Endothelial cell of umbilical vein (primary cell): ENCODE data around the gene ADRM1. TPM values are rescaled to one million over a fixed set of nuclear protein-coding genes. Genes with fewer than 3 reads are reported as not detected.

Experiments
- BruUV-seq: library from RNA; stranded (reverse); fragments of 400-500 nt; replicated peaks from 2 replicates; lab custom pipeline; 2021; lab: Mats Ljungman, UMichigan
- CTCF ChIA-PET: fragments of 300-600, 350-600 bp; sonication (Branson Sonifier 250); formaldehyde crosslinking; loops from one replicate; lab custom pipeline; 2021; ENCODE audit warnings: antibody characterized with exemption, inconsistent platforms; lab: Charles Lee
- POLR2A ChIA-PET: fragments of 300-600, 350-600 bp; sonication (Branson Sonifier 250); formaldehyde crosslinking; loops from one replicate; lab custom pipeline; 2021; ENCODE audit warnings: antibody characterized with exemption, inconsistent platforms; lab: Charles Lee
- DNase-seq: peaks from one replicate; pipeline ENCODE4 v3.0.0-alpha.2; 2011; ENCODE audit warnings: low read depth, low spot score
- FAIRE-seq: peaks from 2 replicates; lab custom pipeline; 2011; peaks lifted over from hg19 to GRCh38; lab: Jason Lieb, UNC
- H2AFZ ChIP-seq: 2 replicates; pipeline ENCODE4 v1.6.0; 2012; ENCODE audit warnings: low read depth, low read length, control low read depth, inconsistent platforms
- H3K27ac ChIP-seq: 2 replicates; pipeline ENCODE4 v1.5.1; 2011; ENCODE audit warnings: low read depth, mild to moderate bottlenecking, control low read depth, low read length, moderate library complexity; ENCODE audit not compliant: insufficient read depth
- H3K27me3 ChIP-seq, 2 experiments: 2 replicates each; pipeline versions ENCODE4 v1.6.0 to v1.6.1; 2011; ENCODE audit warnings: low read length in 2 of 2, mixed read lengths in 1 of 2; ENCODE audit not compliant: control insufficient read depth in 2 of 2, insufficient read depth in 2 of 2
- H3K36me3 ChIP-seq, 2 experiments: 2 replicates in 1 of 2; 3 replicates in 1 of 2; pipeline ENCODE4 v1.5.1; 2011; ENCODE audit warnings: low read length in 2 of 2, mild to moderate bottlenecking in 1 of 2, moderate library complexity in 1 of 2; ENCODE audit not compliant: control insufficient read depth in 2 of 2, insufficient read depth in 2 of 2; ENCODE audit errors: extremely low read depth in 1 of 2
- H3K4me1 ChIP-seq: 3 replicates; pipeline ENCODE4 v1.5.1; 2011; ENCODE audit warnings: mild to moderate bottlenecking, low read length; ENCODE audit not compliant: control insufficient read depth, insufficient read depth; ENCODE audit errors: extremely low read depth
- H3K4me2 ChIP-seq: 2 replicates; pipeline ENCODE4 v1.6.1; 2011; ENCODE audit warnings: low read length, control low read depth, mixed read lengths; ENCODE audit not compliant: insufficient read depth
- H3K4me3 ChIP-seq, 3 experiments: fragments of 200-600 bp in 1 of 3; sonication (generic), shearing (Covaris generic) in 1 of 3; replicated peaks in 1 of 3; 2 replicates each; pipeline ENCODE4 v1.5.1; 2011 to 2016; ENCODE audit warnings: control low read depth in 3 of 3, low read length in 3 of 3, mild to moderate bottlenecking in 2 of 3, inconsistent platforms in 1 of 3, low read depth in 1 of 3, moderate library complexity in 1 of 3; ENCODE audit not compliant: insufficient read depth in 1 of 3
- H3K79me2 ChIP-seq: 2 replicates; pipeline ENCODE4 v1.6.0; 2012; ENCODE audit warnings: low read length, inconsistent platforms; ENCODE audit not compliant: control insufficient read depth, insufficient read depth
- H3K9ac ChIP-seq: replicated peaks from 2 replicates; pipeline ENCODE3; 2011; ENCODE audit warnings: low read length, control low read depth; ENCODE audit not compliant: insufficient read depth; ENCODE audit errors: extremely low read depth
- H3K9me1 ChIP-seq: replicated peaks from 3 replicates; pipeline ENCODE4 v1.6.0; 2011; ENCODE audit warnings: mild to moderate bottlenecking, low read length; ENCODE audit not compliant: control insufficient read depth, insufficient read depth; ENCODE audit errors: extremely low read depth
- H3K9me3 ChIP-seq: replicated peaks from 2 replicates; pipeline ENCODE4 v1.5.1; 2012; ENCODE audit warnings: low read length, inconsistent platforms; ENCODE audit not compliant: control insufficient read depth, insufficient read depth
- H4K20me1 ChIP-seq: replicated peaks from 2 replicates; pipeline ENCODE3; 2011; ENCODE audit warnings: mild to moderate bottlenecking, low read length; ENCODE audit not compliant: control insufficient read depth, insufficient read depth; ENCODE audit errors: extremely low read depth
- FOS ChIP-seq: IDR thresholded peaks from 2 replicates; pipeline ENCODE4 v1.6.1; 2011; ENCODE audit warnings: mild to moderate bottlenecking, low read length, moderate library complexity, borderline replicate concordance; ENCODE audit not compliant: insufficient read depth
- GATA2 ChIP-seq: IDR thresholded peaks from 2 replicates; pipeline ENCODE4 v1.7.0; 2011; ENCODE audit warnings: low read depth, mild to moderate bottlenecking, moderate library complexity, mixed read lengths, low read length; ENCODE audit not compliant: insufficient read length, insufficient read depth
- JUN ChIP-seq: IDR thresholded peaks from 2 replicates; pipeline ENCODE4 v1.6.1; 2011; ENCODE audit warnings: borderline replicate concordance, low read depth; ENCODE audit not compliant: insufficient read length, insufficient read depth
- MAX ChIP-seq: IDR thresholded peaks from 2 replicates; pipeline ENCODE4 v1.6.1; 2011; ENCODE audit not compliant: insufficient read depth, insufficient read length
- MYC ChIP-seq: IDR thresholded peaks from one replicate; pipeline ENCODE4 v1.6.1; 2011; ENCODE audit warnings: mild to moderate bottlenecking, low read depth, low read length
- POLR2A ChIP-seq: IDR thresholded peaks from 2 replicates; pipeline ENCODE4 v1.6.1; 2012; ENCODE audit warnings: low read depth, mild to moderate bottlenecking, control low read depth, low read length
- dilution Hi-C: fragments of 300-500 bp; cut with MboI; formaldehyde crosslinking; loops from one replicate; pipeline ENCODE4 v1.15.0; 2019; ENCODE audit warnings: low sequenced_read_pairs; ENCODE audit not compliant: extremely low pct_ligation_motif_present
- intact Hi-C: fragments of 100-400 bp; cut with micrococcal nuclease; formaldehyde crosslinking; loops from one replicate; pipeline ENCODE4 v1.10.0; 2022
- microRNA-seq: library from miRNA; unstranded; fragments of <30 nt; microRNA quantifications from one replicate; pipeline ENCODE4 v1.2.0, GENCODE V29; 2021; ENCODE audit warnings: borderline number of aligned reads, borderline replicate concordance
- polyA plus RNA-seq, 4 experiments: library from polyadenylated mRNA; depleted of rRNA in 3 of 4; stranded (reverse) in 3 of 4; unstranded in 1 of 4; fragments of >200 nt; gene quantifications; 2 replicates each; pipeline versions ENCODE4 v1.2.1 to v1.2.3, GENCODE V29; 2011 to 2012; ENCODE audit warnings: missing spikeins in 1 of 4
- total RNA-seq: library from RNA; stranded (reverse); gene quantifications from 2 replicates; pipeline ENCODE4 v1.2.3, GENCODE V29; 2021

The ADRM1 gene
- total and polyA plus RNA-seq, 2 donors (not counting 3 experiments of a cell fraction or from before 2014, with no cell fraction given): 154 to 179 TPM

- dilution Hi-C loops: no loop called here
- no peaks in the 10 kb centered on the region for H3K36me3 ChIP-seq
- no peak for DNase-seq
- H3K9me1 ChIP-seq: no peaks in the 10 kb centered on the region
- TF ChIP-seq JUN (no peak), FOS (no peak), GATA2 (no peak), MAX (no peak), POLR2A (no peak), MYC (no peak)
- H3K9ac ChIP-seq: peak overlapping the region; percentile 8
- H3K4me3 ChIP-seq: no peak overlapping the region
- H3K79me2 ChIP-seq: peaks cover 67% of the 10 kb centered on the region
- H3K9me3 ChIP-seq: no peaks in the 10 kb centered on the region
- H3K4me2 ChIP-seq: peak overlapping the region; percentile 7
- ChIA-PET CTCF (interaction anchor here (1.7 to 5.0 kb wide), 4 partner anchors 11 to 56 kb away, joined by 3 to 50 read pairs (median 20); partner anchors contain the start of gene LAMA5), POLR2A (interaction anchor here (1.0 kb wide), 1 partner anchor 29 kb away, joined by 8 read pairs; the partner anchor contains the start of gene RPS21)
- intact Hi-C loops: loop anchor here (1.0 to 5.0 kb wide), 4 partner anchors 8 to 48 kb away; no protein-coding TSS in a partner anchor
- no peaks in the 10 kb centered on the region for H4K20me1 ChIP-seq
- no peaks in the 10 kb centered on the region for H3K27me3 ChIP-seq
- FAIRE-seq: no peak
- no TSS peak for BruUV-seq
- H3K4me1 ChIP-seq: peaks cover 53% of the 10 kb centered on the region
- no peak overlapping the region for H2AFZ ChIP-seq
- H3K27ac ChIP-seq: peak overlapping the region; percentile 89
Observed at GRCh38 chr20:62357681-62358080, 54.9 kb downstream of the ADRM1 start.

Small RNAs within 50 kb of the gene (microRNA-seq; reads per million reads assigned to microRNA genes)
- 1.2 reads per million for gene MIR4758

Other genes with a start within 250 kb of the ADRM1 start
- 15.2 and 19.5 TPM in 2 replicates for gene TAF4, start 237.1 kb upstream of the ADRM1 start, total RNA-seq
- 5.8 and 6.1 TPM in 2 replicates for gene TAF4, start 237.1 kb upstream of the ADRM1 start, polyA plus RNA-seq
- 31.1 and 34.0 TPM in 2 replicates for gene LSM14B, start 180.5 kb upstream of the ADRM1 start, total RNA-seq
- 32.5 and 37.0 TPM in 2 replicates for gene LSM14B, start 180.5 kb upstream of the ADRM1 start, polyA plus RNA-seq
- 389 and 393 TPM in 2 replicates for gene PSMA7, start 159.6 kb upstream of the ADRM1 start, total RNA-seq
- gene PSMA7, start 159.6 kb upstream of the ADRM1 start, polyA plus RNA-seq: 783 and 826 TPM in 2 replicates
- gene SS18L1, start 159.2 kb upstream of the ADRM1 start, total RNA-seq: 21.7 and 22.1 TPM in 2 replicates
- 15.4 and 21.0 TPM in 2 replicates for gene SS18L1, start 159.2 kb upstream of the ADRM1 start, polyA plus RNA-seq
- gene MTG2, start 120.0 kb upstream of the ADRM1 start, total RNA-seq: 22.1 and 31.6 TPM in 2 replicates
- gene MTG2, start 120.0 kb upstream of the ADRM1 start, polyA plus RNA-seq: 19.9 and 22.2 TPM in 2 replicates
- not detected in 2 replicates for gene HRH3, start 82.7 kb upstream of the ADRM1 start, total RNA-seq
- gene HRH3, start 82.7 kb upstream of the ADRM1 start, polyA plus RNA-seq: not detected in 2 replicates
- 32.7 and 33.0 TPM in 2 replicates for gene OSBPL2, start 64.5 kb upstream of the ADRM1 start, total RNA-seq
- 10.5 and 13.1 TPM in 2 replicates for gene OSBPL2, start 64.5 kb upstream of the ADRM1 start, polyA plus RNA-seq
- 138 and 145 TPM in 2 replicates for gene LAMA5, start 64.3 kb downstream of the ADRM1 start, total RNA-seq
- gene LAMA5, start 64.3 kb downstream of the ADRM1 start, polyA plus RNA-seq: 24.0 and 27.2 TPM in 2 replicates
- gene RPS21, start 84.1 kb downstream of the ADRM1 start, total RNA-seq: 1,627 and 1,644 TPM in 2 replicates
- gene RPS21, start 84.1 kb downstream of the ADRM1 start, polyA plus RNA-seq: 6,186 and 7,710 TPM in 2 replicates
- gene CABLES2, start 104.3 kb downstream of the ADRM1 start, total RNA-seq: 9.9 TPM in 2 replicates
- gene CABLES2, start 104.3 kb downstream of the ADRM1 start, polyA plus RNA-seq: 7.4 and 7.8 TPM in 2 replicates
- gene RBBP8NL, start 124.5 kb downstream of the ADRM1 start, total RNA-seq: not detected in 2 replicates
- not detected in 2 replicates for gene RBBP8NL, start 124.5 kb downstream of the ADRM1 start, polyA plus RNA-seq
- gene GATA5, start 173.0 kb downstream of the ADRM1 start, total RNA-seq: not detected in 2 replicates
- not detected in 2 replicates for gene GATA5, start 173.0 kb downstream of the ADRM1 start, polyA plus RNA-seq